Esophagus squamous epithelium (tissue), 4 donors: Measurements from ENCODE around the gene TPD52L3.

Experiments used
- POLR2A ChIP-seq, 4 donors: fragments of 450-650 bp; IDR thresholded peaks; one replicate each; pipeline ENCODE4 v1.6.1; 2017; ENCODE audit warnings: antibody characterized with exemption in 4 of 4, mild to moderate bottlenecking in 4 of 4, moderate library complexity in 3 of 4
- TF ChIP-seq, protein P1 (sequence below), 6 experiments: fragments of 450-650 bp in 4 of 6; fragments of 200-600 bp in 2 of 6; sonication (generic) in 2 of 6; IDR thresholded peaks; one replicate each; pipeline ENCODE4 v1.5.1; 2016 to 2019; ENCODE audit warnings: antibody characterized with exemption in 6 of 6, mild to moderate bottlenecking in 4 of 6, moderate library complexity in 4 of 6

DNA sequence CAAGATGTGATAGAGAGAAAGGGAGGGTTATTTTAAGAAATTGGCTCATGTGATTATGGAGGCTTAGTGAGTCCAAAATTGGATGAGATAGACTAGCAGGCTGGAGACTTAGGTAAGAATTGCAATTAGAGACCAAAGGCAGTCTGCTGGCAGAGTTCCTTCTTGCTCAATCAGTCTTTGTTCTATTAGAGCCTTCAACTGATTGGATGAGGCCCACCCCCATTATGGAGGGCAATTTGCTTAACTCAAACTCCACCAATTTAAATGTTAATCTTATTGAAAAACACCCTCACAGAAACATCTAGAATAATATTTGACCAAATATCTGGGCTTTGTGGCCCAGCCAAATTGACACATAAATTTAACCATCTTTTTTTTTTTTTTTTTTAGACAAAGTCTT is 23.9 kb upstream of the TPD52L3 start:
- TF ChIP-seq, protein P1, sequence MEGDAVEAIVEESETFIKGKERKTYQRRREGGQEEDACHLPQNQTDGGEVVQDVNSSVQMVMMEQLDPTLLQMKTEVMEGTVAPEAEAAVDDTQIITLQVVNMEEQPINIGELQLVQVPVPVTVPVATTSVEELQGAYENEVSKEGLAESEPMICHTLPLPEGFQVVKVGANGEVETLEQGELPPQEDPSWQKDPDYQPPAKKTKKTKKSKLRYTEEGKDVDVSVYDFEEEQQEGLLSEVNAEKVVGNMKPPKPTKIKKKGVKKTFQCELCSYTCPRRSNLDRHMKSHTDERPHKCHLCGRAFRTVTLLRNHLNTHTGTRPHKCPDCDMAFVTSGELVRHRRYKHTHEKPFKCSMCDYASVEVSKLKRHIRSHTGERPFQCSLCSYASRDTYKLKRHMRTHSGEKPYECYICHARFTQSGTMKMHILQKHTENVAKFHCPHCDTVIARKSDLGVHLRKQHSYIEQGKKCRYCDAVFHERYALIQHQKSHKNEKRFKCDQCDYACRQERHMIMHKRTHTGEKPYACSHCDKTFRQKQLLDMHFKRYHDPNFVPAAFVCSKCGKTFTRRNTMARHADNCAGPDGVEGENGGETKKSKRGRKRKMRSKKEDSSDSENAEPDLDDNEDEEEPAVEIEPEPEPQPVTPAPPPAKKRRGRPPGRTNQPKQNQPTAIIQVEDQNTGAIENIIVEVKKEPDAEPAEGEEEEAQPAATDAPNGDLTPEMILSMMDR (IDR thresholded peaks at IDR 0.05), result no peak
- no peak for TF ChIP-seq POLR2A (IDR thresholded peaks at IDR 0.05)
